ENCODE measurements around the gene SH2B3.

Gene SH2B3

GRCh38 chr12:111387747-111388323 lies 17.9 kb upstream of the SH2B3 start:
- Histone ChIP-seq H3K4me1 (ENCODE audit: control insufficient read depth in 2 of 2, insufficient read depth in 1 of 2, low read depth in 1 of 2, low read length in 2 of 2) (peaks cover 0 to 7% of the 10 kb centered on the region in 2 donors), H3K9ac (ENCODE audit: low read depth, low read length, poor library complexity) (no peak overlapping the region), H3K4ac (ENCODE audit: low read length) (no peak overlapping the region), H2BK15ac (ENCODE audit: low read length) (no peak overlapping the region), H3K4me2 (ENCODE audit: insufficient read depth, low read length, poor library complexity, severe bottlenecking) (no peak overlapping the region), H3K23ac (ENCODE audit: low read depth, low read length, poor library complexity) (no peak overlapping the region), H2BK12ac (ENCODE audit: low read length) (no peak overlapping the region), H2AFZ (ENCODE audit: low read length) (peak overlapping the region; percentile 70), H3K27ac (replicated peaks; ENCODE audit: low read length) (no peak overlapping the region), H4K91ac (ENCODE audit: low read depth, low read length, poor library complexity) (no peak overlapping the region), H3K18ac (ENCODE audit: low read length) (no peak overlapping the region), H2BK120ac (ENCODE audit: low read depth, low read length) (no peak overlapping the region), H3K9me3 (replicated peaks in 1 of 2; ENCODE audit: control insufficient read depth in 2 of 2, insufficient read depth in 1 of 2, low read depth in 1 of 2, low read length in 2 of 2) (no peaks in the 10 kb centered on the region), H2BK5ac (ENCODE audit: low read length) (no peak overlapping the region), H4K8ac (ENCODE audit: low read depth, low read length) (no peak overlapping the region), H2AK5ac (ENCODE audit: low read depth, low read length) (no peak overlapping the region), H3K14ac (ENCODE audit: low read length) (no peak overlapping the region), H3K36me3 (replicated peaks in 1 of 2; ENCODE audit: control insufficient read depth in 2 of 2, insufficient read depth in 2 of 2, low read length in 2 of 2) (no peaks in the 10 kb centered on the region), H3K4me3 (ENCODE audit: low read length in 2 of 2) (no peak overlapping the region), H3K79me1 (ENCODE audit: low read depth, low read length) (no peaks in the 10 kb centered on the region), H3K27me3 (ENCODE audit: control insufficient read depth in 3 of 3, insufficient read depth in 3 of 3, low read depth in 1 of 3, low read length in 3 of 3) (no peaks in the 10 kb centered on the region)
- WGBS, 2 donors (ENCODE audit: extremely low coverage in 2 of 2, insufficient read length in 2 of 2, insufficient replicate concordance in 1 of 2): no CpG with 5 or more reads among the region's 9 CpGs
- DNase-seq (ENCODE audit: low spot score): no peak

DNA sequence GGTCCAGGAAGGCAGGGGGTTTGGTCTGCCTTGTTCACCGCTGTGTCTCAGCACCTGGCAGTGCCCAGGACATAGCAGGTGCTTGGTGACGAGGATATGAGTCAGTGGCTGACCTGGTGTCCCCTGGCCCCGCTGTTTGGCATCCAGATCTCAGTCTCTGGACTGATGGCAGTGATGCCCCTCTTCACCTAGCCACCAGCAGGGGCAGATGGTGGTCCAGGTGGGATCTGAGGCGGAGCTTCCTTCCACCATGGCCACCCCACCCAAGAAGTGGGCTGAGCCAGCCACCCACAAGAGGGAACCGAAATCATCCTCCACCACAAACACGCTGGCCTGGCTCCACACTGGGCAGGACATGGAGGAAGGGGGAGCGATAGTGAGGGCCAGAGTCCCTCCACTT lies 16.1 kb upstream of the SH2B3 start:
- Histone ChIP-seq H3K27me3 (ENCODE audit: control insufficient read depth in 3 of 3, insufficient read depth in 3 of 3, low read depth in 1 of 3, low read length in 3 of 3) (no peaks in the 10 kb centered on the region), H4K8ac (ENCODE audit: low read depth, low read length) (no peak overlapping the region), H3K23ac (ENCODE audit: low read depth, low read length, poor library complexity) (no peak overlapping the region), H2AK5ac (ENCODE audit: low read depth, low read length) (peak overlapping the region; percentile 51), H3K18ac (ENCODE audit: low read length) (no peak overlapping the region), H2BK12ac (ENCODE audit: low read length) (no peak overlapping the region), H3K36me3 (replicated peaks in 1 of 2; ENCODE audit: control insufficient read depth in 2 of 2, insufficient read depth in 2 of 2, low read length in 2 of 2) (no peaks in the 10 kb centered on the region), H3K4me1 (ENCODE audit: control insufficient read depth in 2 of 2, insufficient read depth in 1 of 2, low read depth in 1 of 2, low read length in 2 of 2) (peaks cover 0 to 7% of the 10 kb centered on the region in 2 donors), H3K79me1 (ENCODE audit: low read depth, low read length) (peaks cover 2% of the 10 kb centered on the region), H2AFZ (ENCODE audit: low read length) (no peak overlapping the region), H3K9me3 (replicated peaks in 1 of 2; ENCODE audit: control insufficient read depth in 2 of 2, insufficient read depth in 1 of 2, low read depth in 1 of 2, low read length in 2 of 2) (no peaks in the 10 kb centered on the region), H3K9ac (ENCODE audit: low read depth, low read length, poor library complexity) (no peak overlapping the region), H2BK15ac (ENCODE audit: low read length) (no peak overlapping the region), H4K91ac (ENCODE audit: low read depth, low read length, poor library complexity) (no peak overlapping the region), H3K4me3 (ENCODE audit: low read length in 2 of 2) (no peak overlapping the region), H3K14ac (ENCODE audit: low read length) (no peak overlapping the region), H2BK120ac (ENCODE audit: low read depth, low read length) (no peak overlapping the region), H3K4me2 (ENCODE audit: insufficient read depth, low read length, poor library complexity, severe bottlenecking) (no peak overlapping the region), H3K27ac (replicated peaks; ENCODE audit: low read length) (no peak overlapping the region), H3K4ac (ENCODE audit: low read length) (no peak overlapping the region), H2BK5ac (ENCODE audit: low read length) (no peak overlapping the region)
- no peak for DNase-seq (ENCODE audit: low spot score)
- WGBS, 2 donors (ENCODE audit: extremely low coverage in 2 of 2, insufficient read length in 2 of 2, insufficient replicate concordance in 1 of 2): no CpG with 5 or more reads among the region's 7 CpGs

- no peak overlapping the region for H3K14ac ChIP-seq (ENCODE audit: low read length)
- WGBS, 2 donors (ENCODE audit: extremely low coverage in 2 of 2, insufficient read length in 2 of 2, insufficient replicate concordance in 1 of 2): no CpG with 5 or more reads among the region's 9 CpGs
- H3K27me3 ChIP-seq (ENCODE audit: control insufficient read depth in 3 of 3, insufficient read depth in 3 of 3, low read depth in 1 of 3, low read length in 3 of 3): no peaks in the 10 kb centered on the region
- H2AK5ac ChIP-seq (ENCODE audit: low read depth, low read length): no peak overlapping the region
- no peak overlapping the region for H3K9ac ChIP-seq (ENCODE audit: low read depth, low read length, poor library complexity)
- no peak overlapping the region for H2BK15ac ChIP-seq (ENCODE audit: low read length)
- H3K27ac ChIP-seq (replicated peaks; ENCODE audit: low read length): no peak overlapping the region
- H4K8ac ChIP-seq (ENCODE audit: low read depth, low read length): no peak overlapping the region
- no peaks in the 10 kb centered on the region for H3K9me3 ChIP-seq (replicated peaks in 1 of 2; ENCODE audit: control insufficient read depth in 2 of 2, insufficient read depth in 1 of 2, low read depth in 1 of 2, low read length in 2 of 2)
- H2AFZ ChIP-seq (ENCODE audit: low read length): no peak overlapping the region
- H2BK120ac ChIP-seq (ENCODE audit: low read depth, low read length): no peak overlapping the region
- no peak overlapping the region for H2BK5ac ChIP-seq (ENCODE audit: low read length)
- no peak for DNase-seq (ENCODE audit: low spot score)
- no peak overlapping the region for H4K91ac ChIP-seq (ENCODE audit: low read depth, low read length, poor library complexity)
- no peak overlapping the region for H3K4ac ChIP-seq (ENCODE audit: low read length)
- peaks cover 0 to 7% of the 10 kb centered on the region in 2 donors for H3K4me1 ChIP-seq (ENCODE audit: control insufficient read depth in 2 of 2, insufficient read depth in 1 of 2, low read depth in 1 of 2, low read length in 2 of 2)
- no peak overlapping the region for H2BK12ac ChIP-seq (ENCODE audit: low read length)
- H3K23ac ChIP-seq (ENCODE audit: low read depth, low read length, poor library complexity): no peak overlapping the region
- H3K79me1 ChIP-seq (ENCODE audit: low read depth, low read length): peaks cover 2% of the 10 kb centered on the region
- no peak overlapping the region for H3K4me2 ChIP-seq (ENCODE audit: insufficient read depth, low read length, poor library complexity, severe bottlenecking)
- no peak overlapping the region for H3K4me3 ChIP-seq (ENCODE audit: low read length in 2 of 2)
- H3K18ac ChIP-seq (ENCODE audit: low read length): no peak overlapping the region
- no peaks in the 10 kb centered on the region for H3K36me3 ChIP-seq (replicated peaks in 1 of 2; ENCODE audit: control insufficient read depth in 2 of 2, insufficient read depth in 2 of 2, low read length in 2 of 2)
Observed at GRCh38 chr12:111390910-111391309, 14.8 kb upstream of the SH2B3 start.

- H2BK15ac ChIP-seq (ENCODE audit: low read length): no peak overlapping the region
- H4K91ac ChIP-seq (ENCODE audit: low read depth, low read length, poor library complexity): no peak overlapping the region
- no peak overlapping the region for H3K4ac ChIP-seq (ENCODE audit: low read length)
Observed at GRCh38 chr12:111393700-111394300, 11.9 kb upstream of the SH2B3 start.

More at GRCh38 chr12:111393700-111394300, 11.9 kb upstream of the SH2B3 start:
- Histone ChIP-seq H3K9ac (ENCODE audit: low read depth, low read length, poor library complexity) (no peak overlapping the region), H2BK12ac (ENCODE audit: low read length) (no peak overlapping the region), H3K23ac (ENCODE audit: low read depth, low read length, poor library complexity) (no peak overlapping the region), H3K27me3 (ENCODE audit: control insufficient read depth in 3 of 3, insufficient read depth in 3 of 3, low read depth in 1 of 3, low read length in 3 of 3) (peaks cover 0 to 5% (median 0%) of the 10 kb centered on the region in 3 experiments), H3K79me1 (ENCODE audit: low read depth, low read length) (peaks cover 2% of the 10 kb centered on the region), H2BK5ac (ENCODE audit: low read length) (no peak overlapping the region), H3K4me3 (ENCODE audit: low read length in 2 of 2) (no peak overlapping the region), H3K36me3 (replicated peaks in 1 of 2; ENCODE audit: control insufficient read depth in 2 of 2, insufficient read depth in 2 of 2, low read length in 2 of 2) (no peaks in the 10 kb centered on the region), H2AK5ac (ENCODE audit: low read depth, low read length) (no peak overlapping the region), H2BK120ac (ENCODE audit: low read depth, low read length) (no peak overlapping the region), H3K14ac (ENCODE audit: low read length) (no peak overlapping the region), H3K4me1 (ENCODE audit: control insufficient read depth in 2 of 2, insufficient read depth in 1 of 2, low read depth in 1 of 2, low read length in 2 of 2) (no peaks in the 10 kb centered on the region), H3K18ac (ENCODE audit: low read length) (no peak overlapping the region), H3K9me3 (replicated peaks in 1 of 2; ENCODE audit: control insufficient read depth in 2 of 2, insufficient read depth in 1 of 2, low read depth in 1 of 2, low read length in 2 of 2) (no peaks in the 10 kb centered on the region), H4K8ac (ENCODE audit: low read depth, low read length) (no peak overlapping the region), H3K4me2 (ENCODE audit: insufficient read depth, low read length, poor library complexity, severe bottlenecking) (no peak overlapping the region), H2AFZ (ENCODE audit: low read length) (no peak overlapping the region), H3K27ac (replicated peaks; ENCODE audit: low read length) (no peak overlapping the region)
- WGBS, 2 donors (ENCODE audit: extremely low coverage in 2 of 2, insufficient read length in 2 of 2, insufficient replicate concordance in 1 of 2): no CpG with 5 or more reads among the region's 8 CpGs
- no peak for DNase-seq (ENCODE audit: low spot score)

All from neuronal stem cell (in vitro differentiated cells).